H9 (cell line): ENCODE measurements around the gene SLC5A2. TPM values are rescaled to one million over a fixed set of nuclear protein-coding genes. Genes with fewer than 3 reads are reported as not detected.
A peak's percentile ranks its signal among the peaks of the same experiment; 100 is the strongest.

Experiments used
- DNase-seq: peaks from one replicate; pipeline ENCODE4 v3.0.0-alpha.2; 2017
- H2AFZ ChIP-seq: one replicate; pipeline ENCODE4 v1.6.1; 2013; ENCODE audit warnings: mild to moderate bottlenecking, low read length, control low read depth, moderate library complexity
- H2AK5ac ChIP-seq: 2 replicates; pipeline ENCODE4 v1.6.1; 2013; ENCODE audit warnings: low read length, control low read depth, mixed read lengths; ENCODE audit not compliant: insufficient read length
- H2BK120ac ChIP-seq: one replicate; pipeline ENCODE4 v1.6.1; 2013; ENCODE audit warnings: low read depth, mild to moderate bottlenecking, low read length, control low read depth, inconsistent platforms; ENCODE audit not compliant: poor library complexity, severe bottlenecking
- H2BK12ac ChIP-seq: 2 replicates; pipeline ENCODE4 v1.6.1; 2013; ENCODE audit warnings: low read length, control low read depth, mixed read lengths, low read depth; ENCODE audit not compliant: insufficient read length
- H2BK15ac ChIP-seq: 2 replicates; pipeline ENCODE4 v1.6.1; 2013; ENCODE audit warnings: low read depth, low read length, control low read depth
- H2BK20ac ChIP-seq: one replicate; pipeline ENCODE4 v1.6.1; 2013; ENCODE audit warnings: low read depth, mild to moderate bottlenecking, low read length, control low read depth, inconsistent platforms; ENCODE audit not compliant: poor library complexity, severe bottlenecking
- H2BK5ac ChIP-seq: 2 replicates; pipeline ENCODE4 v1.6.1; 2013; ENCODE audit warnings: low read length, control low read depth, mixed read lengths; ENCODE audit not compliant: insufficient read length
- H3K14ac ChIP-seq: 2 replicates; pipeline ENCODE4 v1.6.1; 2013; ENCODE audit warnings: low read length, control low read depth; ENCODE audit not compliant: insufficient read depth
- H3K18ac ChIP-seq: 2 replicates; pipeline ENCODE4 v1.6.1; 2013; ENCODE audit warnings: low read depth, mild to moderate bottlenecking, mixed read lengths, low read length, control low read depth; ENCODE audit not compliant: insufficient read length
- H3K23ac ChIP-seq: 2 replicates; pipeline ENCODE4 v1.6.1; 2013; ENCODE audit warnings: low read length, control low read depth, mixed read lengths, low read depth; ENCODE audit not compliant: insufficient read length
- H3K23me2 ChIP-seq: 2 replicates; pipeline ENCODE4 v1.6.1; 2013; ENCODE audit warnings: low read depth, mild to moderate bottlenecking, mixed read lengths, low read length, control low read depth; ENCODE audit not compliant: insufficient read length, poor library complexity, severe bottlenecking
- H3K27ac ChIP-seq: 2 replicates; pipeline ENCODE4 v1.5.1; 2013; ENCODE audit warnings: low read length, control low read depth, mixed read lengths, low read depth; ENCODE audit not compliant: insufficient read length
- H3K27me3 ChIP-seq: 2 replicates; pipeline ENCODE4 v1.6.1; 2013; ENCODE audit warnings: low read length, control low read depth, inconsistent platforms; ENCODE audit not compliant: insufficient read depth
- H3K4ac ChIP-seq: 2 replicates; pipeline ENCODE4 v1.6.1; 2013; ENCODE audit warnings: low read depth, mild to moderate bottlenecking, control low read depth, inconsistent platforms, low read length, moderate library complexity
- H3K4me1 ChIP-seq: 2 replicates; pipeline ENCODE4 v1.6.1; 2013; ENCODE audit warnings: low read length, control low read depth, inconsistent platforms; ENCODE audit not compliant: insufficient read depth
- H3K4me2 ChIP-seq: 2 replicates; pipeline ENCODE4 v1.6.1; 2013; ENCODE audit warnings: low read length, control low read depth, mixed read lengths; ENCODE audit not compliant: insufficient read length, insufficient read depth
- H3K56ac ChIP-seq: 2 replicates; pipeline ENCODE4 v1.6.1; 2013; ENCODE audit warnings: low read depth, mild to moderate bottlenecking, mixed read lengths, low read length, control low read depth; ENCODE audit not compliant: insufficient read length
- H3K79me1 ChIP-seq: 2 replicates; pipeline ENCODE4 v1.6.1; 2013; ENCODE audit warnings: low read depth, mild to moderate bottlenecking, moderate library complexity, low read length, control low read depth, inconsistent platforms; ENCODE audit not compliant: insufficient read depth, poor library complexity, severe bottlenecking
- H3K79me2 ChIP-seq: 2 replicates; pipeline ENCODE4 v1.6.1; 2013; ENCODE audit warnings: low read length, control low read depth, inconsistent platforms; ENCODE audit not compliant: insufficient read depth
- H3K9ac ChIP-seq: 2 replicates; pipeline ENCODE4 v1.6.1; 2013; ENCODE audit warnings: low read length, control low read depth, mixed read lengths; ENCODE audit not compliant: insufficient read length; ENCODE audit errors: extremely low read depth
- H3K9me3 ChIP-seq: one replicate; pipeline ENCODE4 v1.6.1; 2013; ENCODE audit warnings: low read depth, low read length, inconsistent platforms; ENCODE audit not compliant: control insufficient read depth
- H3T11ph ChIP-seq: one replicate; pipeline ENCODE4 v1.6.1; 2013; ENCODE audit warnings: mild to moderate bottlenecking, low read length, control low read depth, inconsistent platforms
- H4K20me1 ChIP-seq: one replicate; pipeline ENCODE4 v1.6.1; 2013; ENCODE audit not compliant: control insufficient read depth, insufficient read length, insufficient read depth
- H4K5ac ChIP-seq: 2 replicates; pipeline ENCODE4 v1.6.1; 2013; ENCODE audit warnings: low read depth, mild to moderate bottlenecking, mixed read lengths, low read length, control low read depth; ENCODE audit not compliant: insufficient read length
- H4K8ac ChIP-seq: replicated peaks from 2 replicates; pipeline ENCODE4 v1.6.1; 2013; ENCODE audit warnings: low read length, control low read depth, mixed read lengths, low read depth; ENCODE audit not compliant: insufficient read length
- H4K91ac ChIP-seq: 2 replicates; pipeline ENCODE4 v1.6.1; 2013; ENCODE audit warnings: low read depth, mild to moderate bottlenecking, moderate library complexity, mixed read lengths, low read length, control low read depth; ENCODE audit not compliant: insufficient read length
- H3K27ac Mint-ChIP-seq, 3 experiments: 2 replicates in 2 of 3; 3 replicates in 1 of 3; pipeline ENCODE4 v1.8.0; 2020 to 2021; ENCODE audit warnings: mixed read lengths in 3 of 3, mild to moderate bottlenecking in 1 of 3, moderate library complexity in 1 of 3
- H3K27me3 Mint-ChIP-seq: 2 replicates; pipeline ENCODE4 v1.8.0; 2021; ENCODE audit warnings: low read depth, mild to moderate bottlenecking, moderate library complexity, mixed read lengths
- H3K36me3 Mint-ChIP-seq, 3 experiments: 2 replicates in 2 of 3; 3 replicates in 1 of 3; pipeline ENCODE4 v1.8.0; 2020 to 2021; ENCODE audit warnings: low read depth in 3 of 3, mixed read lengths in 3 of 3; ENCODE audit not compliant: insufficient read depth in 1 of 3
- H3K4me1 Mint-ChIP-seq, 2 experiments: 2 replicates each; pipeline ENCODE4 v1.8.0; 2020; ENCODE audit warnings: mixed read lengths in 2 of 2
- H3K4me3 Mint-ChIP-seq, 2 experiments: 2 replicates in 1 of 2; 3 replicates in 1 of 2; pipeline ENCODE4 v1.8.0; 2020 to 2021; ENCODE audit warnings: mild to moderate bottlenecking in 2 of 2, mixed read lengths in 2 of 2, moderate library complexity in 1 of 2
- H3K9me3 Mint-ChIP-seq, 2 experiments: 2 replicates in 1 of 2; 3 replicates in 1 of 2; pipeline ENCODE4 v1.8.0; 2020; ENCODE audit warnings: mild to moderate bottlenecking in 2 of 2, mixed read lengths in 2 of 2, moderate library complexity in 1 of 2
- CTCF ChIP-seq: fragments of 200-600 bp; sonication (generic); conservative IDR thresholded peaks from 3 replicates; pipeline ENCODE4 v1.8.0; 2021; ENCODE audit warnings: antibody characterized with exemption, mild to moderate bottlenecking
- WGBS: extraction: QIAGEN DNeasy Blood & Tissue Kit; methylation state at CpG from one replicate; pipeline ENCODE4 v1.1.7; 2013; ENCODE audit warnings: missing lambda C conversion rate, low lambda C conversion rate, mixed read lengths; ENCODE audit not compliant: insufficient read length; ENCODE audit errors: extremely low coverage; 5-methylcytosine and 5-hydroxymethylcytosine counted together
- total RNA-seq: library from RNA; stranded (reverse); gene quantifications from 2 replicates; pipeline ENCODE4 v1.2.1, GENCODE V29; 2021

Gene SLC5A2
- total RNA-seq, 1 experiment from 2014 or later, result 0.52 TPM

GRCh38 chr16:31471241-31471874 is 11.6 kb upstream of the SLC5A2 start:
- H3K27ac Mint-ChIP-seq, result no peak overlapping the region; a peak in 1 of 7 replicates

More at GRCh38 chr16:31471241-31471874, 11.6 kb upstream of the SLC5A2 start:
- no peak for DNase-seq
- H3K4me1 ChIP-seq, result peaks cover 3% of the 10 kb centered on the region; the same call in 1 of the 2 replicates
- no peak overlapping the region for H2BK5ac ChIP-seq
- H3K79me1 ChIP-seq, result no peaks in the 10 kb centered on the region
- WGBS, result no CpG with 5 or more reads among the region's 15 CpGs
- Mint-ChIP-seq H3K4me1 (peaks cover 10 to 18% of the 10 kb centered on the region in 2 experiments), H3K27me3 (peaks cover 43% of the 10 kb centered on the region), H3K9me3 (no peaks in the 10 kb centered on the region; a peak in 1 of 5 replicates), H3K4me3 (peak overlapping the region; percentile 72 to 80), H3K36me3 (peaks cover 3 to 21% (median 3%) of the 10 kb centered on the region in 3 experiments; a peak in 6 of 7 replicates)
- no peak overlapping the region for H3T11ph ChIP-seq
- no peak overlapping the region for H2BK15ac ChIP-seq
- no peak overlapping the region for H2BK12ac ChIP-seq
- no peak overlapping the region for H3K56ac ChIP-seq
- H2BK120ac ChIP-seq, result no peak overlapping the region
- no peak overlapping the region for H4K8ac ChIP-seq
- no peaks in the 10 kb centered on the region for H3K79me2 ChIP-seq
- H3K9me3 ChIP-seq, result no peaks in the 10 kb centered on the region
- no peaks in the 10 kb centered on the region for H4K20me1 ChIP-seq
- no peaks in the 10 kb centered on the region; the same call in 1 of the 2 replicates for H3K27me3 ChIP-seq
- H3K4ac ChIP-seq, result no peak overlapping the region
- H3K18ac ChIP-seq, result no peak overlapping the region
- no peak for TF ChIP-seq CTCF
- no peak overlapping the region for H4K5ac ChIP-seq
- no peak overlapping the region for H2BK20ac ChIP-seq
- peak overlapping the region; percentile 25 for H3K9ac ChIP-seq
- H2AFZ ChIP-seq, result no peak overlapping the region
- H3K14ac ChIP-seq, result no peak overlapping the region
- no peak overlapping the region for H3K27ac ChIP-seq
- H3K4me2 ChIP-seq, result peak overlapping the region; percentile 54
- H3K23ac ChIP-seq, result no peak overlapping the region
- H2AK5ac ChIP-seq, result no peak overlapping the region
- no peak overlapping the region for H4K91ac ChIP-seq
- H3K23me2 ChIP-seq, result peaks cover 12% of the 10 kb centered on the region
